ENCODE data around the gene DYNC1LI1.
"Not testable (repeated sequence)": the region's sequence is repeated elsewhere in the genome, so short reads cannot be mapped to it uniquely, and the experiment has no call there.

The DYNC1LI1 gene

DNA sequence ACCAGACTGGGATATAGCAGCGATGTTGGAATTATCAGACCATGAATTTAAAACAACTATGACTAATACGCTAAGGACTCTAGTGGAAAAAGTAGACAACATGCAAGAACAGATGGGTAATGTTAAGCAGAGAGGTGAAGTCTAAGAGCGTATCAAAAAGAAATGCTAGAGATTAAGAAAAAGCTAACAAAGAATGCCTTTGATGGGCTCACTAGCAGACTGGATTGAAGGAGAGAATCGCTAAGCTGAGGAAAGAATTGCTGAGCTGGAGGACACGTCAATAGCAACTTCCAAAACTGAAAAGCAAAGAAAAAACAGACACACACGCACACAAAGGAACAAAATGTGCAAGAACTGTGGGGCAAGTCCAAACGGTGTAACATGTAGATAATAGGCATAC is 48.0 kb downstream of the DYNC1LI1 start:
- no peak for DNase-seq

DNA sequence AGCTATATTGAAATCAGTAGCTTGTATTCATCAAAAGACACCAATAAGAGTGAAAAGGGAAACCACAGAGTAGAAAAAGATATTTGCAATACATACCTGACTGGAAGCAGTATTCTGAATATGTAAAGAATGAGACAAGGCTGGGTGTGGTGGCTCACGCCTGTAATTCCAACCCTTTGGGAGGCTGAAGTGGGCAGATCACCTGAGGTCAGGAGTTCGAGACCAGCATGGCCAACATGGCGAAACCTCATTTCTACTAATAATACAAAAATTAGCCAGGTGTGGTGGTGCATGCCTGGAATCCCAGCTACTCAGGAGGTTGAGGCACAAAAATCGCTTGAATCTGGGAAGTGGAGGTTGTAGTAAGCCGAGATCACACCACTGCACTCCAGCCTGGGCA is 51.7 kb downstream of the DYNC1LI1 start:
- DNase-seq = not testable (repeated sequence)

DNA sequence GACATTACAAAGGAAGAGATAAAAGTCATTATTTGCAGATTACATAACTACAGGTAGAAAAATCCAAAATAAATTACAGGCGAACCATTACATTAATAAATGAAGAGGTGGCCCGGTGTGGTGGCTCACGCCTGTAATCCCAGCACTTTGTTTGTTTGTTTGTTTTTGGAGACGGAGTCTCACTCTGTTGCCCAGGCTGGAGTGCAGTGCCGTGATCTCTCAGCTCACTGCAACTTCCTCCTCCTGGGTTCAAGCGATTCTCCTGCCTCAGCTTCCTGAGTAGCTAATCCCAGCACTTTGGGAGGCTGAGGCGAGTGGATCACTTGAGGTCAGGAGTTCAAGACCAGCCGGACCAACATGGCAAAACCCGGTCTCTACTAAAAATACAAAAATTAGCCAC is 53.9 kb downstream of the DYNC1LI1 start:
- not testable (repeated sequence) for DNase-seq

DNA sequence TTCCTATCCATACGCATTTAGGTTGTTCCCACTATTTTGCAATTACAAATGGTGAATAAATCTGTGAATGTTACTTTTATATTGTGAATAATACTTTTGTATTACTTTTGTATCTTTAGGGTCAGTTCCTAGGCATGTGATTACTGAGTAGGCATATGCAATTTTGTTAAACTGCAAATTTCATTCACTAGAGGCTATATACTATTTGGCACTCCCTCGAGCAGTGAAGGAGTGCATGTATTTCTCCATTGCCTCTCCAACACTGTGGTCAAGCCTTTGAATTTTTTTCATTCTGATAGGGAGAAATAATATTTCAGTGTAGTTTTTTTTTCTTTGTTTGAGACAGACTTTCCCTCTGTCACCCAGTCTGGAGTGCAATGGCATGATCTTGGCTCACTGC is 59.7 kb downstream of the DYNC1LI1 start:
- no peak for DNase-seq

DNA sequence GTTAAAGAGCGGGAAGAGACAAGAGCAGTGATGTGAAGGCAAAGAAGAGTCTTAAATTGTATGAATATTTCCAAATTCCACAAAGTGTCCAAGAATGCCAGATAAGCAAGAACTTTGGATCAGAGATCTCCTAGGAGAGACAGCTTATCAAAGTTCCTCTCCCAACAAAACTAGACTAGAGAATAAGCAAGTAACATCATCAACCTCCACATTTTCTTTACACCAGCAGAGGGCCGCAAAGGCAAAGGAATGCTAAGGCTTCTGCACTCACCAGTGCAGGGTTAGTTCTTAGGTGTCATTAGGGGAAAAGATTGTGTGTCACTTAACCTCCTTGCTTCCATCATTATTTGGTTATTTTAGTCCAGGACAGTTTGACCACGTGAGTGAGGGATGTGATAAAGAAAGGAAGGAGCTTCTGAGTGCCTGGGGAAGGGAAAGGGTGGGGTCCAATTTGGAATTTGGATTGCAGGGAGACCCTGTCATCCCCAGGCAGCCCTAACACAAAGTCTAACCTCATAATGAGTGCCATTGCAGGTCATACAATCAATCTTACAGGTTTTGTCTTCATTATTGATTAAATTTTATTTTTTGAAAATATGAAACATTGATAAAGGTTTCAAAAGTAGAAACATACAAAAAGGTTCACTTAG is 60.5 kb downstream of the DYNC1LI1 start:
- no peak for DNase-seq

DNA sequence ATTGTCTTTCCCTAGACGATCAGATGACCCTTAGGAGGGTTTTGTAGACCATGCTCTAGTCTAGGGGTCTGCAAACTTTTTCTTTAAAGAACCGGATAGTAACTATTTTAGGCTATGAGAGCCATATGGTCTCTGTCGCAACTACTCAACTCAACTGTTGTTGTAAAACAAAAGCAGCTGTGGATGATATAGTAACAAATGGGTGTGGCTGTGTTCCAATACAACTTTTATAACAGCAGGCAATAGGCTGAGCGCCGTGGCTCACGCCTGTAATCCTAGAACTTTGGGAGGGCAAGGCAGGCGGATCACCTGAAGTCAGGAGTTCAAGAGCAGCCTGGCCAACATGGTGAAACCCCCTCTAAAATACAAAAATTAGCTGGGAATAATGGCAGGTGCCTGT is 61.9 kb downstream of the DYNC1LI1 start:
- DNase-seq = no peak

DNA sequence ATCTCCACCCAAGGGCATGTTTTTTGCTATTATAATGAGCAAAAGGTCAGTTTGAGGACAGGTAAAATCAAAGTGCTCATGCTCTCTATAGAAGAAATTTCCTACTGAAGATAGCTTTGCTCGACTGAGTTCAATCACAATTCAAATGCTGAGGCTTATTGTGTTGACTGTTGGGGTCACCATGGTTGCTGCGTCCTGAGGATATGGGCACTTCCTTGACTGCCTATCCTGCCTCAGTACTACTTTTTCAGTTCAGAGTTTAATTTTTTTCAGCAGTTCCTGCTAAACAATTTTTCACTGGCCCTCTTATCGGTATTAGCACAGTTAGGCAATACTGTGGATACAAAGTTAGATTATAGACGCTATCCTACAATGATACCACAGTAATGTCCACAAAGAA is 64.2 kb downstream of the DYNC1LI1 start:
- DNase-seq = no peak

DNA sequence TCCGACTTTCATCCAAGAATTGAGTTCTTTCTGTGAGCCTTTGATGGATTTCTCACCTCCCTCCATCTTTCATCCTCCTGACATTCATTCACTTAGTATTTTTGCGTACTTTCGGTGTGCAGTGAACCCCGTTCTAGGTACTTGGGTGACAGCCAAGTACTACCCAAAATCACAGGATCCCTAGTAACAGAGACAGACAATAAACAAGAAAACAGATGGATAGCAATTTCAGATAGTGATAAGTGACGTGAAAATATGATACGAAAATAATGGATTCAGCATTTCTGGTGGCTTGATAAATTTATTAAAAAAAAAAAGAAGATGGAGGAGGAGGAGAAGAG is 67.7 kb downstream of the DYNC1LI1 start:
- no peak for DNase-seq

DNA sequence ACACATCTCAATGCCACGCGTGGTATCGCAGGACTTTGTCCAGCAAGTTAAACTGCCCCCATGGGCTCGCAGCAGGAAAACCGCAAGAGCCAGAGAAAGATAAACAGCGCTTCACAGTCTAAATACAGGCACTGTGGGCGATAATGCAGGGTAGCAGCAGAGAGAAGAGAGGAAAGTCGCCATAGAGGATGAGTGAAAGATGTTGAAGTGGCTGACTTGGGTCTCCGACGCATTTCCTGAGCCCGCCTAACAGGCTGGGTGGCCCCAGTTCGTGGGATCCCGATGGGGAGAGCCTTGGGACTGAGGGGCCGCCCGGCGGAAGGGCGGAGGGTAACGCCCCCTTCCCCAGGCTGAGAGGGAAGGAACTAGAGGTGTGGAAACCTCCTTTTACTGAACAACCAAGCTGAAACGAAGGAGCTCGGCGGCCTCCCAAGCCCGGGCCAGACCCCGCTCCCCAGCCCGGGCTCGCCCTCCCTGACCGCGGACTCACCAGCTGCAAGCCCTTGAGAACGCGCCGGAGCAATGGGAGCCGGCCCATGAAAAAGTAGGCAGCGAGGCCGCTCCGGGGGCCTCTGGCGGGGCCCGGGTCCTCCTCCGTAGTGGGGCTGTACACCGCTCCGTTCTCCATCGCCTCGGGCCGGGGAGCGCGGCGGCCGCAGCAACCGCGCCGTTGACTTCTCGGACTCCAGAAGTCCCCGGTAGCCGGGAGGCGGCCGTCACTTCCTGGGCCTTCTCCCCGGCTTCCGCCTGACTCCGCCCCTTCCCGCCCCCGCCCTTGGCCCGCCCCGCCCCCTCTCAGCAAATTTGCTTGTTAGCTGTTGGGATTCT is 68.3 kb downstream of the DYNC1LI1 start, which contains the start of gene CMTM6:
TSS of gene CMTM6 (minus strand) at position 735 of the 828 bp plus-strand sequence. CDS start at position 628, 107 bp downstream.
- no peak for DNase-seq

DNA sequence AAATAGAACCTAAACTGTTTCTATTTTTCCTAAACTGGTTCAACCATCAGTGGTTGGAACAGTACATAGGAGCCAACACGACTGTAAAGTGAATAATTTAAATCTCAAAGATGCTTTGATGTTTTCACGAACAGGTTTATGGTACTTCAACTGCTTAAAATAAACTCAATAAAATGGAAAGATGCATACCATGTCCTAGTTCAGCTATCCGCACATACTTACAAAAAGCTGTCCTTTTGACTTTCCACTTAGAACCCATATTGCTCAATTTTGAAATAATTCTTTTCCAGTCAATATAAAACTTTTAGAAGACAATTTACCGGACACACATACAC is 68.9 kb downstream of the DYNC1LI1 start:
- DNase-seq = no peak

DNA sequence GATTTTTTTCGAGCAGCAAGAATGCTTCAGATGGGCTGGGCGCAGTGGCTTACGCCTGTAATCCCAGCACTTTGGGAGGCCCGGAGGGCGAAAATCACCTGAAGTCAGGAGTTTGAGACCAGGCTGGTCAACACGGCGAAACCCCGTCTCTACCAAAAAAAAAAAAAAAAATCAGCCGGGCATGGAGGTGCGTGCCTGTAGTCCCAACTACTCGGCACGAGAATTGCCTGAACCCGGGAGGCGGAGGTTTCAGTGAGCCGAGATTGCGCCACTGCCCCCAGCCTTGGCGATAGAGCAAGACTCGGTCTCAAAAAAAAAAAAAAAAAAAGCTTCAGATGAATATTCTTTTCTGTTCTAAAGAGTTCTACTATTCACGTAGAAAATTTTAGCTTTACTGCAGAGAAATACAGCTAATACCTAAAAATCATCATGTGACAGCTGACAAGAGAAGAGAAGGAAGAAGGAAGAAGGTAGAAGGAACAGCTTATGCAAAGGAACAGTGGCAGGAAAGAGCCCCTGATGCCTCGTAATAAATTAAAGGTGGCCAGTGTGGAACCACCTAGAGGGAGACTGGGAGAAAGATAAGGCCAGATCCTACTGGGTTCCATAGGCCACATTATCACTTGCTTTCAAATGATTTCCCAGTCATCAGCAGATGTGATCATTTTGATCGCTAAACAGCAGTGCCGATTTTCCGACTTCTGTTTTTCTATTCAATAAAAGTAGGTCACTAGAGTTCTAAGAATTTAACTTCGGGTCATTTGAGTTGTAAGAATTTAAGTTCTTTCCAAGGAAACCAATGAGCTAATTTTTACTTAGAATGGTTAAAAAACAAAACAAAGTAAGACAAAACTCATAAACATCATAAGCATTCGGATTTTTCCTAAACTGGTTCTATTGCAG is 69.5 kb downstream of the DYNC1LI1 start:
- no peak for DNase-seq

DNA sequence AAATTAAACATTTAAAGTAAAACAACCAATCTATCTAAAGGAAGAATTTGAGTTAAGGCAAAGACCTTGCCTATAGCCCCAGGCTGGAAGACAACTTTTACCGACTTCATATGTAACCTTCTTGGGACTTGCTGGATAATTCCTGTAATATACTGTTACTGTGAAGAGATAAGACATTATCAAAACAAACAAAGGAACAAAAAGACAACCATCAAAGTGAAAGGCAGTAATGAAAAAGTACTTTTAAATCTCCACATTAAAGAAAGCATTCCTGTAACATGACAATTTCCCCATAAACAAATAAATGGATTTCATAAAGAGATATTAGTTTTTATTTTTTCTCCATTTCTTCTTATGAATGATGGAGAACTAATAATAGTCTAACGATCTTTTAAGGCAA is 70.4 kb downstream of the DYNC1LI1 start:
- no peak for DNase-seq

DNA sequence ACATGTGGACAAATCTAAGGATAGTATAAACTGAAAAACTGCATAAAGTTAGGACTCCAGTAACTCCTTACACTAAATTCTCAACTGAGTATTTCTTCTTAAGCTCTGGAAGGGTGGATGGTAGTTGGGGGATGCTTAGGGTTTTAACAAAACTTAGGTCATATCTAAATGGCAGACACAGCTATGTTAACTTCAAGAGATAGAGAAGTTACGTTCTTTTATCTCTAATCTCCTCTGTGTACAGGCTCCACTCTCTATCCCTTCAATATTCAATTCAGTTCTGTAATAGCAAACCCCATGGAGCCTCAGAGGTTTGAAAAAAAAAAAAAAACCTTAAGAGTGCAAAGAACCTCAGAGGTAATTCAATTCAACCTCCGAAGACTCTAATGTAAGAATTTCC is 71.1 kb downstream of the DYNC1LI1 start:
- no peak for DNase-seq

DNA sequence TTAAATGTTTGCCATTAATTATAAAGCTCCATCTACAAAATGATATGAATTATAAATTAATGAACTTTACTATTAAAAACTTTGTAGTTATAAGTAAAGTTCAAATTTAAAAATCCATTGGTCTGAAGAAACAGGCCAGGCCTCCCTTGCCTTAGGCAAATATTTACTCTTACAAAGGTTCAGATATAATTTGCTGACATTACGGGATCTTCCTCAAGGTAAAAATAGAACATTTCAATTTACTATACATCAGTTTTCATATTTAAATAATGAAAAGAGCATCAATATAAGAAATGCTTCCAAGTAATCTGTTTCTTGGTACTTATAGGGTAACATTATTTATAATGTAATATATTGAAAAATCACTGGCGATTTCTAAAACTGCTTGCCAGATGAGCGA is 71.7 kb downstream of the DYNC1LI1 start:
- no peak for DNase-seq

DNA sequence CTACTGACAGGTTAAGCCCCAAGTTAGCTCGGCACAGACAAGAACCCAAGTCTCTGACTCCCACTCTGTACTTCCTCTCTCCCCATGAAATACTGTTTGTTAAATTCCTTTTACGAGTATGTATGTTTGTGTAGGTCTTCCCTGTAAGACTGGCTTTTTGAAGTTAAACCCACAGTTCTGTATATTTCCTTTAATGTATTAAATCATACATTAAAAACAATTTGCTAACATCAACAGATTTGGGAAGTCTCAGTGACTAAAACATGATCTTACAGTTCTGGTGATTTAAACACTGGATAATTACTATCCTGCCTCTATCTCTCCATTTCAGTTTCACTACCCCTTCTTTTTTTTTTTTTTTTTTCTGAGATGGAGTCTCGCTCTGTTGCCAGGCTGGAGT is 72.4 kb downstream of the DYNC1LI1 start:
- no peak for DNase-seq

DNA sequence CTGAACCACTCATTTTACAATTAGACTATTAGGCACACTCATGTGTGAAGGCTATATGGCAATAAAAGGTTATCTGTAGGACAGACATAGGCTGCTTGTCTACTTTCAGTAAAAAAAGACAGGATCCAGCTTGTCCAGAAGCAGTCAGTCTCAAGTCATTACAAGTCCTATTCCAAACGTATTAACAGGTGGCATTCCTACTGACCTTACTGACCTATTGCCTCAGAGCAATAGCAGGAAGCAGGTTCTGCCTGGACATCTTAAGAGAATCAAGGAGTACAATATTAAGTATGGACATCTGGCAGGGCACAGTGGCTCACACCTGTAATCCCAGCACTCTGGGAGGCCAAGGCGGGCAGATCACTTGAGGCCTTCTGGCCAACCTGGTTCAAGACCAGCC is 75.0 kb downstream of the DYNC1LI1 start:
- no peak for DNase-seq

DNA sequence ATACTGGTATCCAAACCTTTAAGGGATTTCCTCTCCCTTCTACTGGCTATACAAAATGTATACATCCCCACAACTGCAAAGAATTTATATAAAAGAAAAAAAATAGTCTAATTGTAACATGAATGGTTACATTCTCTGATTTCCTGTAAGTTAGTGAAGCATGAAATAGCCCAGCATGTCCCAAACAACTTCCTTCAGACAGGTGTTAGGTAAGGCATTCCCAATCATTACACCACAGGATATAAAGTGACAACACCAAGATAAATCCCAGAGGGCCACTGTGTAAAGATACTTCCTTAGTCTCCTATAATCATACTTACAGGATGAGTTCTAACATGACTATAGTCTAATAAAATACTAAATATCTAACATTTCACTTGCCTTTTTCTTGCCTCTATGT is 75.6 kb downstream of the DYNC1LI1 start:
- no peak for DNase-seq

DNA sequence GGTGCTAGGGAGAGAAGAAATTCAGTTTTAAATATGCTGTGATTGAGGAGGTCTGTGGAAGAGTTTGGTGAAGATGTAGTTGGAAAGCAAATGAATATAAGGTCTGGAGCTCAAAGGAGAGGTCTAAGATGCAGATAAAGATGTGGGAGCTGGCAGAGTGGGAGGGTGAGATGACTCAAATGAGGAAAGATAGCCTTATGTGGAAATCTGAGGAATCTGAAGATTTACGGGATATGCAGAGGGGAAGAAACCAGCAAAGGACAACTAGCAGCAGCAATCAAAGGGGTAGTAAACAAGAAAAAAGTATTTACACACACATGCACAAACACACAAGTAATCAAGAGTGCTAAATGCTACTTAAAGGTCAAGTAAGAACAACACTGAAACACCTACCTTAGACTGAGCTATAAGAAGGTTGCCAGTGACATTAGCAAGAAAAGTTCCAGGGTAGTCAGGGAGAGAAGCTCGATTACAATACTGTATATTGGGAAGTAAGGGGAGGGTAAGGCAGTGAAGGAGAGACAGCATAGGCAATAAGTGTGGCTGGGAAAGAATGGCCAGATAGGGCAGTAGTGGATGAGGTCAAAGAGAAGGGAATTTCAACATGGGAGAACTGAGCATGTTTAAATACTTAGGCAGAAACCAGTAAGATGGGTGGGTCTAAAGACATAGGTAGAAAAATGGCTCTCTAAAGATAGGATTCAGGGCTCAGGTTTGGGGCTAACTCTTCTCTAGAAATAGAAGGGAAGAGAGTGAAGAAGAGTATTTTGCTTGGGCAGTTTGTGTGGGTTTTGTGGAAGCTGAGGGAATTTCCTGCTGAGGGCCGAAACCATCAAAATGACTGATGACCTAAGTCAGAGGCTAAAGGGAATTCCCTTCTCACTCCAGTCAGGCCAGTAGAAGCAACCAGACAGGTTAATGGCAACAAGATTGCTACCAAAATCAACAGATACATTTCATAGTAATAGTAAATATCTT is 76.9 kb downstream of the DYNC1LI1 start:
- DNase-seq = no peak

DNA sequence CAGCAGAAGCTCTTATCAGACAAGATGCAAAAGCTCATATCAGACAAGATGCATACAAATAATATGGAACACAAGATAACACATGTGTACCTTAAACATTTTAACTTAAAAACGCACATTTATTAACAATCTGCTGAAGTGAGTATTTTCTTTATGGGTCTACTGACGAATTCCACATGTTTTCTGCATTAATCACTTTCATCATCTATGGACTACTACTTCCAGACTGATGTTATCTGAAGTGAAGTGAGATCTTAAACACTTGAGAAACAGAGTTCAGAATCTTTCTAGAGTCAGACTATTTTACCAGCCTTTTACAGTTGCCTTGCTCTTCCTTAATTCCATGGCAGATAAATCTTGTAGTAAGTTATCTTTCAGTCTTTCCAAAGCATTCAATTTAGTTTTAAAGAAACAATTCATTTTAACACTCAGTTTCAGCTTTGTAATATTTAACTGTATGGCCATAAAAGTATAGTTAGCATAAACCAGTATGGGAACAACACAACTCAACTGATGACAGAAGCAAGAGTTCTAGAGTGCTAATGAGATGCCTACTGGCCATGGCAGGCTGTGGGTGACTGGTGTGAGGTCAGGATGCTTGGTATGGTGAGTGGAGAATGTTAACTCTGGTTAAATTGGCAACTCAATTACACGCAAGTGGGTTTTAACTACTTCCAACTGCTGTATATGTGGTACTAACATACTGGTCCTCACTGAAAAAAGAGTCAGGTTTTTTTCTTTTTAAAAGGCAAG is 77.8 kb downstream of the DYNC1LI1 start:
- no peak for DNase-seq

DNA sequence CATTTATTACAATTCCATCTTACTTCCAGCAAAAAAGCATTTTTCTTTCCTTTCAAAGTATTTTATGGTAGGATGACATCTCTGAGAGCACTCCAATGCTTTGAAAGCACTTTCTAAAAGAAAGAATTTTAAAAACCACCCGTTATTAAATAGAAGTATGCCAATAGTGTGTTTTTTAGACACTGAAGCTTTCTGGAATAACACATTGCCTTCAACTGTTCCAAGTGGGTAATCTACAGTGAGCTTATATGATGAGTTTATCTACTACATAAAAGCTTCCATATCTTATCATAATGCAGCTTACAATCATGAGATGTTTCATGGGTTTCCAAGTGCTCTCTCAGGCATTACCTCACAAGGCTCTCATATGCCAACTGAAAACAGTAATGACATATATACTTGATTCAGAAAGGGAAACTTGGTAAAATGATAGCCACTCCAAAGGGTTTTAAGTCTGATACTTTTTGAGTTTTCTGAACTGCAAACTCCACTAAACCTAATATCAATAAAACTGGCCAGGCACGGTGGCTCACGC is 82.1 kb downstream of the DYNC1LI1 start:
- DNase-seq = no peak

DNA sequence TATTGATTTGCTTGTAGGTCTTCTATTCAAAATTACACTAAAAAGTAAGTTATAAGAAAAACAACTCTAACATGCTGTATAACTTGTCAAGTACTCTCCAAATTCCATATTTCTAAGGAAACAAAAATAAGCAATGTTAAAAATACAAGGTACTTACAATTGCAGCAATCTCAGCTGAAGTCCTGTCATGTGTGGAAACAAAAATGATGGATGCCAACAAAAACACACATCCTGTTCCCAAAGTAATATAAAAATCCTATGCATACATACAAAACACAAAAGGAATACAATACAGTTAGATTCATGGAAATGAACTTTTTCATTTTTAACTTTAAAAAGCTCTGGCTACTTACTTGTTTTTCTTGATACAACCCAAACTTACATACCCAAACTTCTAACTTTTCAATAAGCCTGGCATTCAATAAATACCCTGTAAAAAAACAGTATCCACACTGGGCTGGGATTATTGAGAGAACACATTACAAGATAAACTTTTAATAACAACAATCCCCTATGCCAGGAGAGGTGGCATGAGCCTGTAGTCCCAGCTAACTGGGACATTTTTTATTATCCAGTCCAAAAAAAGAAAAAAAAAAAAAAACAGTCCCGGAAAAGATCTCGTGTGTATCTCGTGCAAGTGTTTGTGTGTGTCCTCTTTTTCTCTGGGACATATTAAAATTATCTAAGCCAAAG is 82.7 kb downstream of the DYNC1LI1 start:
- no peak for DNase-seq

Data from NCI-H187 treated with DMSO at 0.1 percent for 48 hours (cell line).